ENCODE results near the gene SERINC2. TPM values are rescaled to one million over a fixed set of nuclear protein-coding genes. Genes with fewer than 3 reads are reported as not detected.

Gene SERINC2
- total and polyA plus RNA-seq, 4 donors: 4.9 to 66.4 (median 38.7) TPM

GRCh38 chr1:31422505-31423319, 9.7 kb downstream of the SERINC2 start:
- no peaks in the 10 kb centered on the region for H3K9me3 ChIP-seq (ENCODE audit: control insufficient read depth in 4 of 4, low read length in 3 of 4)
- H3K4me1 ChIP-seq (ENCODE audit: control insufficient read depth in 4 of 4, insufficient read depth in 4 of 4, low read length in 3 of 4): peaks cover 2 to 16% (median 7%) of the 10 kb centered on the region in 4 donors
- no peak overlapping the region for H3K4me3 ChIP-seq (ENCODE audit: low read depth in 1 of 3, low read length in 3 of 3)
- peak overlapping the region; percentile 6 to 63 for H3K27ac ChIP-seq (ENCODE audit: low read depth in 1 of 2, low read length in 2 of 2)
- 41% methylated on average over 15 of the region's 15 CpGs for WGBS
- peaks cover 0 to 12% (median 2%) of the 10 kb centered on the region in 4 donors for H3K36me3 ChIP-seq (ENCODE audit: control insufficient read depth in 4 of 4, insufficient read depth in 3 of 4, low read depth in 1 of 4, low read length in 3 of 4)
- H3K27me3 ChIP-seq (ENCODE audit: control insufficient read depth in 4 of 4, insufficient read depth in 4 of 4, low read length in 3 of 4): no peaks in the 10 kb centered on the region
- TF ChIP-seq RAD21 (IDR thresholded peaks at IDR 0.05) (peak; percentile 98 to 99), HNF4A (conservative IDR thresholded peaks at IDR 0.05) (peak; percentile 12 to 18), RXRA (IDR thresholded peaks at IDR 0.05) (peak in 1 of 2 donors; percentile 33)
- TF ChIP-seq, protein P1, sequence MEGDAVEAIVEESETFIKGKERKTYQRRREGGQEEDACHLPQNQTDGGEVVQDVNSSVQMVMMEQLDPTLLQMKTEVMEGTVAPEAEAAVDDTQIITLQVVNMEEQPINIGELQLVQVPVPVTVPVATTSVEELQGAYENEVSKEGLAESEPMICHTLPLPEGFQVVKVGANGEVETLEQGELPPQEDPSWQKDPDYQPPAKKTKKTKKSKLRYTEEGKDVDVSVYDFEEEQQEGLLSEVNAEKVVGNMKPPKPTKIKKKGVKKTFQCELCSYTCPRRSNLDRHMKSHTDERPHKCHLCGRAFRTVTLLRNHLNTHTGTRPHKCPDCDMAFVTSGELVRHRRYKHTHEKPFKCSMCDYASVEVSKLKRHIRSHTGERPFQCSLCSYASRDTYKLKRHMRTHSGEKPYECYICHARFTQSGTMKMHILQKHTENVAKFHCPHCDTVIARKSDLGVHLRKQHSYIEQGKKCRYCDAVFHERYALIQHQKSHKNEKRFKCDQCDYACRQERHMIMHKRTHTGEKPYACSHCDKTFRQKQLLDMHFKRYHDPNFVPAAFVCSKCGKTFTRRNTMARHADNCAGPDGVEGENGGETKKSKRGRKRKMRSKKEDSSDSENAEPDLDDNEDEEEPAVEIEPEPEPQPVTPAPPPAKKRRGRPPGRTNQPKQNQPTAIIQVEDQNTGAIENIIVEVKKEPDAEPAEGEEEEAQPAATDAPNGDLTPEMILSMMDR (IDR thresholded peaks at IDR 0.05; ENCODE audit: low read depth, low read length, missing input control): peak; percentile 98
- TF ChIP-seq, protein P2, sequence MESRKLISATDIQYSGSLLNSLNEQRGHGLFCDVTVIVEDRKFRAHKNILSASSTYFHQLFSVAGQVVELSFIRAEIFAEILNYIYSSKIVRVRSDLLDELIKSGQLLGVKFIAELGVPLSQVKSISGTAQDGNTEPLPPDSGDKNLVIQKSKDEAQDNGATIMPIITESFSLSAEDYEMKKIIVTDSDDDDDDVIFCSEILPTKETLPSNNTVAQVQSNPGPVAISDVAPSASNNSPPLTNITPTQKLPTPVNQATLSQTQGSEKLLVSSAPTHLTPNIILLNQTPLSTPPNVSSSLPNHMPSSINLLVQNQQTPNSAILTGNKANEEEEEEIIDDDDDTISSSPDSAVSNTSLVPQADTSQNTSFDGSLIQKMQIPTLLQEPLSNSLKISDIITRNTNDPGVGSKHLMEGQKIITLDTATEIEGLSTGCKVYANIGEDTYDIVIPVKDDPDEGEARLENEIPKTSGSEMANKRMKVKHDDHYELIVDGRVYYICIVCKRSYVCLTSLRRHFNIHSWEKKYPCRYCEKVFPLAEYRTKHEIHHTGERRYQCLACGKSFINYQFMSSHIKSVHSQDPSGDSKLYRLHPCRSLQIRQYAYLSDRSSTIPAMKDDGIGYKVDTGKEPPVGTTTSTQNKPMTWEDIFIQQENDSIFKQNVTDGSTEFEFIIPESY (IDR thresholded peaks at IDR 0.05): no peak
- peak; percentile 89 for DNase-seq (ENCODE audit: low spot score)
- no peak overlapping the region for H3K9ac ChIP-seq (ENCODE audit: low read depth in 1 of 2, low read length in 2 of 2)

DNA sequence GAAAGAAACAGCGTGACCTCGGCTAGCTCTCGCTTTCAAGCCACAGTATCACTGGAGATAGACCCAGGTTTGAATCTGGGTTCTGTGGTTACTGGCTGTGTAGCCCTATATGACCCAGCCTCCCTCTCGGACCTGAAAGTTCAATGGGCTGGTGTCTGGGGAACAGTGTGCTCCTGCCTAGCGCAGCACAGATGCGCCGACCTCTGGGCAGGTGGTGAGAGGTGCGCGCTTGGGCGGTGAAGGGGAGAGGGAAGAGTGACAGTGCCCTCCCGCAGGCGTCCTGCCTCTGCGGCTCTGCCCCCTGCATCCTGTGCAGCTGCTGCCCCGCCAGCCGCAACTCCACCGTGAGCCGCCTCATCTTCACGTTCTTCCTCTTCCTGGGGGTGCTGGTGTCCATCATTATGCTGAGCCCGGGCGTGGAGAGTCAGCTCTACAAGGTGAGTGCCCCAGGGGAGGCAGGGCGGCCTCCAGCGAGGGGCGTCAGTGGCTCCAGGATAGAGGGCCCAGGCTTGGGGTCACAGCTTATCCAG, 10.5 kb downstream of the SERINC2 start:
- no peak overlapping the region for H3K9ac ChIP-seq (ENCODE audit: low read depth in 1 of 2, low read length in 2 of 2)
- no peak overlapping the region for H3K4me3 ChIP-seq (ENCODE audit: low read depth in 1 of 3, low read length in 3 of 3)
- H3K9me3 ChIP-seq (ENCODE audit: control insufficient read depth in 4 of 4, low read length in 3 of 4): no peaks in the 10 kb centered on the region
- no peaks in the 10 kb centered on the region for H3K27me3 ChIP-seq (ENCODE audit: control insufficient read depth in 4 of 4, insufficient read depth in 4 of 4, low read length in 3 of 4)
- TF ChIP-seq RAD21 (IDR thresholded peaks at IDR 0.05) (no peak), HNF4G (IDR thresholded peaks at IDR 0.05) (no peak), HNF4A (conservative IDR thresholded peaks at IDR 0.05) (no peak), NR2F2 (IDR thresholded peaks at IDR 0.05) (no peak), REST (IDR thresholded peaks at IDR 0.05) (no peak)
- TF ChIP-seq, protein P3, sequence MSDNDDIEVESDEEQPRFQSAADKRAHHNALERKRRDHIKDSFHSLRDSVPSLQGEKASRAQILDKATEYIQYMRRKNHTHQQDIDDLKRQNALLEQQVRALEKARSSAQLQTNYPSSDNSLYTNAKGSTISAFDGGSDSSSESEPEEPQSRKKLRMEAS (IDR thresholded peaks at IDR 0.05): no peak
- DNase-seq (ENCODE audit: low spot score): no peak
- no peak overlapping the region for H3K27ac ChIP-seq (ENCODE audit: low read depth in 1 of 2, low read length in 2 of 2)
- WGBS: 85% methylated on average over 23 of the region's 23 CpGs
- peaks cover 0 to 12% (median 2%) of the 10 kb centered on the region in 4 donors for H3K36me3 ChIP-seq (ENCODE audit: control insufficient read depth in 4 of 4, insufficient read depth in 3 of 4, low read depth in 1 of 4, low read length in 3 of 4)
- H3K4me1 ChIP-seq (ENCODE audit: control insufficient read depth in 4 of 4, insufficient read depth in 4 of 4, low read length in 3 of 4): peaks cover 0 to 9% (median 4%) of the 10 kb centered on the region in 4 donors

Measured in liver (tissue), 9 donors.